Hindlimb muscle (tissue), 1 donor: ENCODE measurements around the gene ACE2. TPM values are rescaled to one million over a fixed set of nuclear protein-coding genes. Genes with fewer than 3 reads are reported as not detected.

Source experiments
- polyA plus RNA-seq: library from polyadenylated mRNA; unstranded; fragments of 120-200 nt; gene quantifications from one replicate; pipeline ENCODE4 v1.2.1, GENCODE V29; 2013; ENCODE audit not compliant: insufficient read length

The ACE2 gene
- polyA plus RNA-seq, 1 donor: not detected

Other genes starting within 250 kb of the ACE2 start
- gene VEGFD, start 216.5 kb downstream of the ACE2 start, polyA plus RNA-seq: 1.5 TPM
- 3.2 TPM for gene PIR, start 107.6 kb downstream of the ACE2 start, polyA plus RNA-seq
- 2.3 TPM for gene BMX, start 100.2 kb downstream of the ACE2 start, polyA plus RNA-seq
- gene CLTRN, start 63.8 kb upstream of the ACE2 start, polyA plus RNA-seq: 0.83 TPM
- gene CA5B, start 137.3 kb upstream of the ACE2 start, polyA plus RNA-seq: 4.0 TPM
- gene ZRSR2, start 189.5 kb upstream of the ACE2 start, polyA plus RNA-seq: 9.4 TPM